SK-N-SH (cell line): ENCODE data around the gene RAB7B. TPM values are rescaled to one million over a fixed set of nuclear protein-coding genes. Genes with fewer than 3 reads are reported as not detected.

Source experiments
- CTCF ChIA-PET: fragments of 300-600, 350-600 bp; formaldehyde crosslinking; extraction: SDS; loops from one replicate; lab custom pipeline; 2021; lab: Yijun Ruan, JAX
- POLR2A ChIA-PET: fragments of 350-600 bp; sonication (Branson Sonifier 250); formaldehyde crosslinking; extraction: SDS; loops from one replicate; lab custom pipeline; 2020; ENCODE audit warnings: antibody characterized with exemption, inconsistent platforms; lab: Yijun Ruan, JAX
- DNase-seq: peaks from one replicate; pipeline ENCODE4 v3.0.0; 2012
- H2AFZ ChIP-seq: fragments of 200-600 bp; sonication (generic); 2 replicates; pipeline ENCODE4 v1.8.1; 2016; ENCODE audit warnings: antibody characterized with exemption, mild to moderate bottlenecking, low read depth
- H3F3A ChIP-seq: fragments of 200-600 bp; sonication (generic); replicated peaks from 2 replicates; pipeline ENCODE3; 2016; ENCODE audit warnings: antibody characterized with exemption, mild to moderate bottlenecking; ENCODE audit not compliant: insufficient read depth
- H3K27ac ChIP-seq, 2 experiments: fragments of 200-500 bp in 1 of 2; fragments of 200-600 bp in 1 of 2; sonication (Bioruptor generic) in 1 of 2; sonication (generic), shearing (Covaris generic) in 1 of 2; 2 replicates each; pipeline versions ENCODE4 v1.5.1 to v1.6.1; 2014 to 2016; ENCODE audit warnings: low read depth in 2 of 2, inconsistent platforms in 1 of 2, low read length in 1 of 2, mild to moderate bottlenecking in 1 of 2, mixed read lengths in 1 of 2
- H3K27me3 ChIP-seq: fragments of 200-600 bp; sonication (generic), shearing (Covaris generic); 2 replicates; pipeline ENCODE4 v1.6.1; 2016; ENCODE audit warnings: mixed run types; ENCODE audit not compliant: insufficient read depth
- H3K36me3 ChIP-seq, 2 experiments: fragments of 200-500 bp in 1 of 2; fragments of 200-600 bp in 1 of 2; sonication (Bioruptor generic) in 1 of 2; sonication (generic) in 1 of 2; replicated peaks in 1 of 2; 2 replicates each; pipeline versions ENCODE3 to v1.5.1; 2014 to 2016; ENCODE audit warnings: low read length in 1 of 2, mild to moderate bottlenecking in 1 of 2; ENCODE audit not compliant: insufficient read depth in 2 of 2, control insufficient read depth in 1 of 2
- H3K4me1 ChIP-seq, 2 experiments: fragments of 200-500 bp in 1 of 2; fragments of 200-600 bp in 1 of 2; sonication (Bioruptor generic) in 1 of 2; sonication (generic), shearing (Covaris generic) in 1 of 2; 2 replicates each; pipeline versions ENCODE4 v1.5.1 to v1.6.1; 2014 to 2016; ENCODE audit warnings: low read depth in 1 of 2, low read length in 1 of 2, mixed run types in 1 of 2; ENCODE audit not compliant: insufficient read depth in 2 of 2, control insufficient read depth in 1 of 2
- H3K4me2 ChIP-seq: fragments of 200-600 bp; sonication (generic), shearing (Covaris generic); 2 replicates; pipeline ENCODE4 v1.6.1; 2017; ENCODE audit warnings: mixed run types
- H3K4me3 ChIP-seq, 2 experiments: fragments of 200-500 bp in 1 of 2; fragments of 200-600 bp in 1 of 2; sonication (Bioruptor generic) in 1 of 2; sonication (generic), shearing (Covaris generic) in 1 of 2; 2 replicates each; pipeline versions ENCODE4 v1.5.1 to v1.8.1; 2014 to 2016; ENCODE audit warnings: low read depth in 2 of 2, inconsistent platforms in 1 of 2, low read length in 1 of 2, mild to moderate bottlenecking in 1 of 2, mixed read lengths in 1 of 2, moderate library complexity in 1 of 2
- H3K79me2 ChIP-seq: fragments of 200-600 bp; sonication (generic); 2 replicates; pipeline ENCODE4 v1.8.1; 2017; ENCODE audit warnings: mild to moderate bottlenecking; ENCODE audit not compliant: insufficient read depth
- H3K9ac ChIP-seq: fragments of 200-600 bp; sonication (generic); 2 replicates; pipeline ENCODE4 v1.6.1; 2017; ENCODE audit warnings: mixed run types
- H3K9me2 ChIP-seq: fragments of 200-600 bp; sonication (generic); 2 replicates; pipeline ENCODE4 v1.6.1; 2017; ENCODE audit warnings: mixed run types
- H3K9me3 ChIP-seq: fragments of 200-600 bp; sonication (generic); 2 replicates; pipeline ENCODE4 v1.6.1; 2017; ENCODE audit warnings: mixed run types, mild to moderate bottlenecking, moderate library complexity
- H4K20me1 ChIP-seq: fragments of 200-600 bp; sonication (generic); 2 replicates; pipeline ENCODE4 v1.6.1; 2017; ENCODE audit warnings: mild to moderate bottlenecking, mixed run types; ENCODE audit not compliant: insufficient read depth
- CHD2 ChIP-seq: fragments of 150-350 bp; IDR thresholded peaks from 2 replicates; pipeline ENCODE4 v1.6.1; 2018; ENCODE audit warnings: low read length; ENCODE audit not compliant: partially characterized antibody
- ELF1 ChIP-seq: IDR thresholded peaks from 2 replicates; pipeline ENCODE4 v1.4.0; 2012
- EZH2phosphoT487 ChIP-seq: fragments of 200-600 bp; sonication (generic); IDR thresholded peaks from 2 replicates; pipeline ENCODE4 v1.6.1; 2017; ENCODE audit warnings: low read depth, mixed run types, mild to moderate bottlenecking, antibody characterized with exemption, moderate library complexity, borderline replicate concordance
- GABPA ChIP-seq: IDR thresholded peaks from 2 replicates; pipeline ENCODE4 v1.4.0; 2012; ENCODE audit warnings: low read depth, mild to moderate bottlenecking
- GATA2 ChIP-seq: sonication (generic); formaldehyde crosslinking; IDR thresholded peaks from 2 replicates; pipeline ENCODE4 v1.5.0; 2020; ENCODE audit warnings: mild to moderate bottlenecking, missing genetic modification reagents
- IRF3 ChIP-seq: fragments of 150-350 bp; IDR thresholded peaks from 2 replicates; pipeline ENCODE4 v1.6.1; 2016; ENCODE audit warnings: mild to moderate bottlenecking, low read depth, low read length
- JUND ChIP-seq: IDR thresholded peaks from 2 replicates; pipeline ENCODE4 v1.4.0; 2012
- MXI1 ChIP-seq: IDR thresholded peaks from 2 replicates; pipeline ENCODE4 v1.6.1; 2012; ENCODE audit warnings: mild to moderate bottlenecking, low read depth, low read length, improper control_type of control experiment
- RAD21 ChIP-seq: IDR thresholded peaks from 2 replicates; pipeline ENCODE4 v1.6.1; 2012; ENCODE audit warnings: mild to moderate bottlenecking, low read length
- RCOR1 ChIP-seq: fragments of 150-350 bp; IDR thresholded peaks from 2 replicates; pipeline ENCODE4 v1.6.1; 2017; ENCODE audit warnings: antibody characterized with exemption, low read length
- REST ChIP-seq: IDR thresholded peaks from 2 replicates; pipeline ENCODE4 v1.6.1; 2012; ENCODE audit warnings: mild to moderate bottlenecking, low read depth, low read length, moderate library complexity
- SIN3A ChIP-seq: IDR thresholded peaks from 2 replicates; pipeline ENCODE4 v1.6.1; 2012; ENCODE audit warnings: low read depth, mild to moderate bottlenecking, low read length, moderate library complexity, borderline replicate concordance
- TAF1 ChIP-seq: IDR thresholded peaks from 2 replicates; pipeline ENCODE4 v1.6.1; 2012; ENCODE audit warnings: low read depth, mild to moderate bottlenecking, low read length, moderate library complexity, borderline replicate concordance
- TCF12 ChIP-seq: IDR thresholded peaks from 2 replicates; pipeline ENCODE4 v1.4.0; 2012
- USF2 ChIP-seq: fragments of 150-350 bp; IDR thresholded peaks from 2 replicates; pipeline ENCODE4 v1.6.1; 2017; ENCODE audit warnings: antibody characterized with exemption, low read length, low read depth, borderline replicate concordance
- ZBTB33 ChIP-seq: IDR thresholded peaks from 2 replicates; pipeline ENCODE4 v1.4.0; 2012; ENCODE audit warnings: low read depth, borderline replicate concordance
- WGBS: methylation state at CpG from one replicate; pipeline ENCODE4 v1.1.6; 2017; ENCODE audit warnings: low lambda C conversion rate; 5-methylcytosine and 5-hydroxymethylcytosine counted together
- polyA plus RNA-seq, 3 experiments: library from polyadenylated mRNA; depleted of rRNA; stranded (reverse); fragments of >200 nt; gene quantifications; 2 replicates each; pipeline ENCODE4 v1.2.3, GENCODE V29; 2012

The RAB7B gene
- polyA plus RNA-seq, 1 of the 3 experiments (the other 2 are of a cell fraction) = 0.15 TPM

- Histone ChIP-seq H2AFZ (no peak overlapping the region), H3K4me1 (no peaks in the 10 kb centered on the region), H3K9me3 (peaks cover 6% of the 10 kb centered on the region; the same call in 1 of the 2 replicates), H3K27me3 (peaks cover 11% of the 10 kb centered on the region; the same call in 1 of the 2 replicates), H3K9me2 (no peaks in the 10 kb centered on the region), H3K79me2 (no peaks in the 10 kb centered on the region), H3F3A (no peaks in the 10 kb centered on the region), H3K9ac (no peak overlapping the region), H4K20me1 (no peaks in the 10 kb centered on the region), H3K27ac (no peak overlapping the region), H3K4me2 (no peak overlapping the region), H3K4me3 (no peak overlapping the region), H3K36me3 (no peaks in the 10 kb centered on the region)
- CTCF ChIA-PET = interaction anchor here (1.8 kb wide), 1 partner anchor 18 kb away, joined by 9 read pairs; no protein-coding TSS in a partner anchor
- POLR2A ChIA-PET = no interaction called here
- WGBS = 68% methylated on average over 6 of the region's 6 CpGs
- no peak for DNase-seq
- TF ChIP-seq RCOR1 (no peak), GATA2 (CRISPR knock-in tag) (no peak), REST (no peak)
These were observed 45.4 kb upstream of the RAB7B start for GRCh38 chr1:206048582-206048981.

- H3K36me3 ChIP-seq = no peaks in the 10 kb centered on the region
- 59% methylated on average over 4 of the region's 4 CpGs for WGBS
- H4K20me1 ChIP-seq = no peaks in the 10 kb centered on the region
- no peak overlapping the region for H3K27ac ChIP-seq
- H3K27me3 ChIP-seq = peaks cover 11% of the 10 kb centered on the region; the same call in 1 of the 2 replicates
- no peaks in the 10 kb centered on the region for H3K4me1 ChIP-seq
- no peaks in the 10 kb centered on the region for H3K79me2 ChIP-seq
- no peak overlapping the region for H3K4me3 ChIP-seq
- TF ChIP-seq MXI1 (no peak), RAD21 (no peak), RCOR1 (no peak), TAF1 (no peak), USF2 (no peak), IRF3 (no peak), ZBTB33 (no peak), ELF1 (no peak), CHD2 (no peak), SIN3A (no peak), JUND (no peak), EZH2phosphoT487 (no peak), GABPA (no peak), GATA2 (CRISPR knock-in tag) (no peak), TCF12 (no peak)
- TF ChIP-seq, all 33 proteins: peak for 0
- Histone ChIP-seq H3K4me2 (no peak overlapping the region), H3K9me3 (no peaks in the 10 kb centered on the region), H3K9ac (no peak overlapping the region), H2AFZ (no peak overlapping the region), H3F3A (no peaks in the 10 kb centered on the region), H3K9me2 (no peaks in the 10 kb centered on the region)
- no peak for DNase-seq
- ChIA-PET POLR2A (no interaction called here), CTCF (interaction anchor here (1.8 kb wide), 1 partner anchor 16 kb away, joined by 9 read pairs; no protein-coding TSS in a partner anchor)
These were observed 44.1 kb upstream of the RAB7B start for GRCh38 chr1:206047271-206047670.
